Pancreas (tissue), 10 donors: ENCODE data around the gene EIF3I. TPM values are rescaled to one million over a fixed set of nuclear protein-coding genes. Genes with fewer than 3 reads are reported as not detected.

ENCODE experiments used
- ATAC-seq, 4 donors: fragments of 200-7000 bp; cut with Tn5 transposase; one replicate each; pipeline versions ENCODE4 v1.8.0 to v1.9.1; 2020; ENCODE audit warnings: mild to moderate bottlenecking in 4 of 4, moderate library complexity in 4 of 4
- DNase-seq, 6 donors: peaks; one replicate each; pipeline ENCODE4 v3.0.0-alpha.2; 2020
- FAIRE-seq: peaks from 2 replicates; lab custom pipeline; 2012; peaks lifted over from hg19 to GRCh38; lab: Jason Lieb, UNC
- H3K27ac ChIP-seq, 4 donors: fragments of 200-600 bp; sonication (generic); 1 replicate in 3 of 4; 2 replicates in 1 of 4; pipeline versions ENCODE4 v1.5.0 to v1.8.0; 2020
- H3K27me3 ChIP-seq, 4 donors: fragments of 200-600 bp; one replicate each; pipeline ENCODE4 v1.8.0; 2021
- H3K36me3 ChIP-seq, 3 donors: fragments of 200-600 bp; sonication (generic) in 1 of 3; one replicate each; pipeline versions ENCODE4 v1.5.0 to v1.8.0; 2020 to 2021
- H3K4me1 ChIP-seq, 3 donors: fragments of 200-600 bp; one replicate each; pipeline ENCODE4 v1.8.0; 2021
- H3K4me3 ChIP-seq, 4 donors: fragments of 200-600 bp; sonication (generic) in 2 of 4; one replicate each; pipeline versions ENCODE4 v1.5.0 to v1.8.0; 2020 to 2021
- H3K9me3 ChIP-seq, 4 donors: fragments of 200-600 bp; one replicate each; pipeline ENCODE4 v1.8.0; 2021
- WGBS, 2 donors: extraction: QIAGEN DNeasy Blood & Tissue Kit; methylation state at CpG; one replicate each; pipeline ENCODE4 v1.1.7; 2013; 5-methylcytosine and 5-hydroxymethylcytosine counted together
- intact Hi-C, 3 donors: fragments of 100-400 bp; cut with DNase I; formaldehyde crosslinking; loops; one replicate each; pipeline versions ENCODE4 v1.11.1 to v1.14.2; 2022
- polyA plus RNA-seq, 2 donors: library from polyadenylated mRNA; stranded (reverse); fragments of 200-250 nt; gene quantifications; one replicate each; pipeline ENCODE4 v1.2.3, GENCODE V29; 2013
- total RNA-seq, 6 donors: library from RNA; stranded (reverse); fragmentation: NEBNext Ultra II Directional in 4 of 6; extraction: Animal tissue kit (Norgen Biotek cat#: 25700) in 4 of 6; gene quantifications; one replicate each; pipeline versions ENCODE4 v1.2.1 to v1.2.4, GENCODE V29; 2021 to 2023
- TF ChIP-seq, protein P1 (sequence below), 4 donors: fragments of 200-600 bp; sonication (generic) in 3 of 4; IDR thresholded peaks; one replicate each; pipeline versions ENCODE4 v1.5.0 to v1.8.0; 2021; ENCODE audit warnings: antibody characterized with exemption in 4 of 4
- donor health status: healthy with polysubstance abuse.
- donor health status: DM: no; HTN: no; CAD: no; lungs with moderate emphysema.
- donor health status: DM: no; HTN: no; CAD: no.
- donor health status: control.
- donor health status: control.
- donor health status: Bipolar disorder and iron deficiency.
- donor health status: DM: yes; HTN: yes; CAD: no.
- donor health status: DM: no; HTN: no; CAD: no.
- donor health status: DM: no; HTN: no; CAD: no.
- donor health status: DM: yes; HTN: yes; CAD: no.

EIF3I gene
- total and polyA plus RNA-seq, 8 donors: 63.4 to 107 (median 84.7) TPM

DNA sequence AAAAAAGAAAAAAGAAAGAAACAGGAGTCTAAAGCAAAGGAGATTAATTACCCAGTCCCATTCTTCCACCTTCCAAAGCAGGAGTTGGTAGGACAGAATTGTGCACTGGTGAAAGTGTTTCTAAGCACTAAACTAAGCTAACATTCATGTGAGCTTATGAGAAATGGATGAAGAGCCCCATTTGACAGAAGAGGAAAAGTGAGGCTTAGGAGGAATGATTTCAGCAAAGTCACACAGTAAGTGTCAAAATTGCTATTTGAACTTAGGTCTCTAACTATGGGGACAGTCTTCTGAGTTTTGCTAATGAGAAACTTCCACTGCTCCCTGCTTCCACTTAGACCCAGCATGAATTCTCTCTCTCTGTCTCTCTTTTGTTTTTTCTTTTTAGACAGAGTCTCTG is 47.5 kb downstream of the EIF3I start:
- ATAC-seq (no peak), DNase-seq (no peak), FAIRE-seq (no peak)
- Histone ChIP-seq H3K4me3 (no peak overlapping the region), H3K27ac (no peak overlapping the region), H3K36me3 (no peaks in the 10 kb centered on the region), H3K4me1 (no peaks in the 10 kb centered on the region), H3K9me3 (no peaks in the 10 kb centered on the region), H3K27me3 (no peaks in the 10 kb centered on the region)
- intact Hi-C loops: no loop called here
- TF ChIP-seq, protein P1, sequence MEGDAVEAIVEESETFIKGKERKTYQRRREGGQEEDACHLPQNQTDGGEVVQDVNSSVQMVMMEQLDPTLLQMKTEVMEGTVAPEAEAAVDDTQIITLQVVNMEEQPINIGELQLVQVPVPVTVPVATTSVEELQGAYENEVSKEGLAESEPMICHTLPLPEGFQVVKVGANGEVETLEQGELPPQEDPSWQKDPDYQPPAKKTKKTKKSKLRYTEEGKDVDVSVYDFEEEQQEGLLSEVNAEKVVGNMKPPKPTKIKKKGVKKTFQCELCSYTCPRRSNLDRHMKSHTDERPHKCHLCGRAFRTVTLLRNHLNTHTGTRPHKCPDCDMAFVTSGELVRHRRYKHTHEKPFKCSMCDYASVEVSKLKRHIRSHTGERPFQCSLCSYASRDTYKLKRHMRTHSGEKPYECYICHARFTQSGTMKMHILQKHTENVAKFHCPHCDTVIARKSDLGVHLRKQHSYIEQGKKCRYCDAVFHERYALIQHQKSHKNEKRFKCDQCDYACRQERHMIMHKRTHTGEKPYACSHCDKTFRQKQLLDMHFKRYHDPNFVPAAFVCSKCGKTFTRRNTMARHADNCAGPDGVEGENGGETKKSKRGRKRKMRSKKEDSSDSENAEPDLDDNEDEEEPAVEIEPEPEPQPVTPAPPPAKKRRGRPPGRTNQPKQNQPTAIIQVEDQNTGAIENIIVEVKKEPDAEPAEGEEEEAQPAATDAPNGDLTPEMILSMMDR (IDR thresholded peaks at IDR 0.05): no peak

DNA sequence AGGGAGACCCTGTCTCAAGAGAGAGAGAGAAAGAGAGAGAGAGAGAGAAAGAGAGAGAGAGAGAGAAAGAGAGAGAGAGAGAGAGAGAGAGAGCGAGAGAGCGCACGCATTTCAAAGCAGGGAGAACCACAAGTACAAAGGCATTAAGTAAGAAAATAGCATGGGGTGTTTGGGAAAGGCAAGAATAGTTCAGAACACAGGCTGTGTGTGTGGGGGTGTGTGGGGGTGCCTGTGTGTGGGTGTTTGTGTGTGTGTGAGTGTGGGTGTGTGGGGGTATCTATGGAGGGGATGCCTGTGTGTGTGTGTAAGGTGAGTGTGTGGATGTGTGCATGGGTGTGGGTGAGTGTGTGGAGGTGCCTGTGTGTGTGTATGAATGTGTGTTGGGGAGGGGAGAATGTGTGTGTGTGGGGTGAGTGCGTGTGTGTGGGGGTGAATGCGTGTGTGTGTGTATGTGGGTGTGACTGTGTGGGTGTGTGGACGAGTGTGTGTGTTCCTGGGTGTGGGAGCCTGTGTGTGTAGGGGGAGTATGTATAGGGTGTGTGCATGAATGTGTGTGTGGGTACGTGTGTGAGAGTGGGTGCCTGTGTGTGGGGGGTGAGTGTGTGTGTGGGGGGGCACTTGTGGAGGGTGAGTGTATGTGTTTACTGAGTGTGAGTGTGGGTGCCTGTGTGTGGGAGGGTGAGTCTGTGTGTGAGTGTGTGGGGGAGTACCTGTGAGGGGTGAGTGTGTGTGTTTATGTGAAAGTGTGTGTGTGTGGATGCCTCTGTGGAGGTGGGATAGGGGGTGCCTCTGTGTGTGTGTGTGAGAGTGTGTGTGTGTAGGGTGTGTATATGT is 50.6 kb downstream of the EIF3I start:
- intact Hi-C loops: no loop called here
- Histone ChIP-seq H3K9me3 (no peaks in the 10 kb centered on the region), H3K4me1 (no peaks in the 10 kb centered on the region), H3K27ac (no peak overlapping the region), H3K27me3 (no peaks in the 10 kb centered on the region), H3K4me3 (no peak overlapping the region), H3K36me3 (no peaks in the 10 kb centered on the region)
- TF ChIP-seq, protein P1 (IDR thresholded peaks at IDR 0.05): no peak
- ATAC-seq (no peak), DNase-seq (no peak), FAIRE-seq (no peak)
- 67 to 80% methylated on average over 7 of the region's 7 CpGs for WGBS, 2 donors

DNA sequence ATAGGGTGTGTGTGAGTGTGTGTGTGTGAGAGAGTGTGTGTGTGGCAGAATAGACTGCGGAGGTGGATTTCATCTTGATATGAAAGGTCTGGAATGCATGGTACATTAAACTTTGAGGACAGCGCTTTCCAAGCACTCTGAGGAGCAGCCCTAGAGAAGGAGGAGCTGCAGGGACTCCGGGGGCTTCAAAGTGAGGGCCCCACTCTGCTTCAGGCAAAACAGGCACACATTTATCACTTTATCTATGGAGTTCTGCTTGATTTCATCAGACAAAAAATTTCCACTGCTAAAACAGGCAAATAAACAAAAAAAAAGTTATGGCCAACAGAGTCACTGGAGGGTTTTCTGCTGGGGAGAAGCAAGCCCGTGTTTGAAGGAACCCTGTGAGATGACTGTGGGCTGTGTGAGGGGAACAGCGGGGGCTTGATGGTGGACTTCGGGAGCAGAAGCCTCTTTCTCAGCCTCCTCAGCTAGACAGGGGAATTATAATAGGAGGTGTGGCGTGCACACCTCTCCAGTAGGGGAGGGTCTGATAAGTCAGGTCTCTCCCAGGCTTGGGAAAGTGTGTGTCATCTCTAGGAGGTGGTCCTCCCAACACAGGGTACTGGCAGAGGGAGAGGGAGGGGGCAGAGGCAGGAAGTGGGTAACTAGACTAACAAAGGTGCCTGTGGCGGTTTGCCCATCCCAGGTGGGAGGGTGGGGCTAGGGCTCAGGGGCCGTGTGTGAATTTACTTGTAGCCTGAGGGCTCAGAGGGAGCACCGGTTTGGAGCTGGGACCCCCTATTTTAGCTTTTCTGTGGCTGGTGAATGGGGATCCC is 51.4 kb downstream of the EIF3I start:
- Histone ChIP-seq H3K36me3 (no peaks in the 10 kb centered on the region), H3K27ac (no peak overlapping the region), H3K27me3 (no peaks in the 10 kb centered on the region), H3K9me3 (no peaks in the 10 kb centered on the region), H3K4me1 (no peaks in the 10 kb centered on the region), H3K4me3 (no peak overlapping the region)
- TF ChIP-seq, protein P1 (IDR thresholded peaks at IDR 0.05): no peak
- no peak for FAIRE-seq
- DNase-seq: no peak
- WGBS, 2 donors: 45 to 50% methylated on average over 10 of the region's 10 CpGs
- ATAC-seq: peak in 1 of 4 donors; percentile 36
- intact Hi-C loops: no loop called here

DNA sequence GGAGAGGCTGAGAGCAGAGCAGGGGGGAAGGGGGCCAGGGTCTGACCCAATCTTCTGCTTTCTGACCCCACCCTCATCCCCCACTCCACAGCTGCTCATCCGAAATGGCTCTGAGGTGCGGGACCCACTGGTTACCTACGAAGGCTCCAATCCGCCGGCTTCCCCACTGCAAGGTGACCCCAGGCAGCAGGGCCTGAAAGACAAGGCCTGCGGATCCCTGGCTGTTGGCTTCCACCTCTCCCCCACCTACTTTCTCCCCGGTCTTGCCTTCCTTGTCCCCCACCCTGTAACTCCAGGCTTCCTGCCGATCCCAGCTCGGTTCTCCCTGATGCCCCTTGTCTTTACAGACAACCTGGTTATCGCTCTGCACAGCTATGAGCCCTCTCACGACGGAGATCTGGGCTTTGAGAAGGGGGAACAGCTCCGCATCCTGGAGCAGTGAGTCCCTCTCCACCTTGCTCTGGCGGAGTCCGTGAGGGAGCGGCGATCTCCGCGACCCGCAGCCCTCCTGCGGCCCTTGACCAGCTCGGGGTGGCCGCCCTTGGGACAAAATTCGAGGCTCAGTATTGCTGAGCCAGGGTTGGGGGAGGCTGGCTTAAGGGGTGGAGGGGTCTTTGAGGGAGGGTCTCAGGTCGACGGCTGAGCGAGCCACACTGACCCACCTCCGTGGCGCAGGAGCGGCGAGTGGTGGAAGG is 52.6 kb downstream of the EIF3I start:
- no peak overlapping the region for H3K4me3 ChIP-seq
- DNase-seq (no peak), ATAC-seq (no peak), FAIRE-seq (no peak)
- no peaks in the 10 kb centered on the region for H3K9me3 ChIP-seq
- whole genome bisulfite sequencing, 2 donors: 81 to 84% methylated on average over 31 of the region's 31 CpGs
- no peak overlapping the region for H3K27ac ChIP-seq
- TF ChIP-seq, protein P1 (IDR thresholded peaks at IDR 0.05): no peak
- no peaks in the 10 kb centered on the region for H3K36me3 ChIP-seq
- intact Hi-C loops: no loop called here
- no peaks in the 10 kb centered on the region for H3K27me3 ChIP-seq
- H3K4me1 ChIP-seq: no peaks in the 10 kb centered on the region
